ENCODE results near the gene VKORC1. TPM values are rescaled to one million over a fixed set of nuclear protein-coding genes. Genes with fewer than 3 reads are reported as not detected.
A peak's percentile ranks its signal among the peaks of the same experiment; 100 is the strongest.
"Not testable (repeated sequence)": the region's sequence is repeated elsewhere in the genome, so short reads cannot be mapped to it uniquely, and the experiment has no call there.

Gene VKORC1
- total and polyA plus RNA-seq, 2 of the 8 experiments (the other 6 are each of a cell fraction or from before 2014, with no cell fraction given), result 84.1 to 483 TPM

DNA sequence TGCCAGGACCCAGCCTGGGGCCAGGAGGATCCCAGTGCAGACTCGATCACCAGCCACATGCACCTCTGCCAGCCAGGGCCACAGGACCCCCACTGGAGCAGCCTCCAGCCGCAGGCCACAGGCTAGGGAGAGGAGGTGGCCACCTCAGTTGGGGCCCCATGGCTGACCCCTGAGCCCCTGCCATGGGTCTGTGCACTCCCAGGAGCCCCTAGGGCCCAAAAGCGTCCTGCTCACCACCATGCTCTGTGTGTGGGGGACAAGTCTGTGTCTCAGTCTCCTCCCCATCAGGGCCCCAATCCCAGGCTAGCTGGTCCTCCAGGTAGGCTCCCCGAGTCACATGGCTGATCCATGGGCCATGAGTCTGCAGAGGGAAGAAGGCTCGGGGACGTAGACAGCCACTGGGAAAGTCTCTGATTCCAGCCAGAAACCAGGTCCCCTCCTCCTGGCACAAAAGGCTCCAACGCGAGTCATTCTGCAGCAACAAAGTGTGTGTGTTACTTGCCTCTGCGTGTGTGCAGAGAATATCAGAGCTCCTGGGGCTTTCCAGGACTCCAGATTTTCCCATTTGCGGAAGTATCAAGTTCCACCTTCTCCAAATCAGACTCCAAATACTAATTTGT, 47.0 kb upstream of the VKORC1 start (continued):
- TF ChIP-seq MAFK (IDR thresholded peaks at IDR 0.05; ENCODE audit: low read depth, low read length), result no peak
- no peak for TF ChIP-seq JUND (IDR thresholded peaks at IDR 0.05; ENCODE audit: low read length)
- TF ChIP-seq CBX8 (IDR thresholded peaks at IDR 0.05; ENCODE audit: borderline replicate concordance, low read depth, low read length), result no peak
- no peak for TF ChIP-seq GABPA (IDR thresholded peaks at IDR 0.05; ENCODE audit: borderline replicate concordance, insufficient read depth, low read length)
- TF ChIP-seq, protein P1, sequence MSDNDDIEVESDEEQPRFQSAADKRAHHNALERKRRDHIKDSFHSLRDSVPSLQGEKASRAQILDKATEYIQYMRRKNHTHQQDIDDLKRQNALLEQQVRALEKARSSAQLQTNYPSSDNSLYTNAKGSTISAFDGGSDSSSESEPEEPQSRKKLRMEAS (IDR thresholded peaks at IDR 0.05), result no peak
- TF ChIP-seq SP2 (IDR thresholded peaks at IDR 0.05; ENCODE audit: low read length), result no peak
- TF ChIP-seq PHF8 (conservative IDR thresholded peaks at IDR 0.05; ENCODE audit: low read depth, low read length), result no peak

GRCh38 chr16:31141071-31141469, 46.5 kb upstream of the VKORC1 start:
- POLR2A ChIA-PET (ENCODE audit: partially characterized antibody), result interaction anchor here (1.0 to 34.9 kb wide), 5 partner anchors 20 to 57 kb away, joined by 3 to 713 read pairs (median 73); partner anchors contain the start of genes BCKDK, FUS, KAT8 and PRSS8
- peak overlapping the region; percentile 81 for H4K5ac ChIP-seq (ENCODE audit: insufficient read length, low read depth, low read length)

More at GRCh38 chr16:31141071-31141469, 46.5 kb upstream of the VKORC1 start:
- peak overlapping the region; percentile 85; the same call in 1 of the 2 replicates for H2AK5ac ChIP-seq (ENCODE audit: low read depth, low read length)
- not testable (repeated sequence) for H4K20me1 ChIP-seq (replicated peaks in 1 of 2; ENCODE audit: control insufficient read depth in 1 of 2, insufficient read depth in 2 of 2, low read length in 2 of 2); H3K79me1 ChIP-seq (ENCODE audit: low read depth, low read length); H3K79me2 ChIP-seq (ENCODE audit: control insufficient read depth in 1 of 2, insufficient read depth in 2 of 2, low read length in 2 of 2); H3K4me3 ChIP-seq (ENCODE audit: extremely low read depth in 1 of 4, insufficient read depth in 2 of 4, low read depth in 3 of 4, low read length in 4 of 4); DNase-seq (ENCODE audit: low read depth in 1 of 2, low spot score in 2 of 2); H3K36me3 ChIP-seq (ENCODE audit: control insufficient read depth in 2 of 4, insufficient read depth in 4 of 4, low read length in 3 of 4); H3K14ac ChIP-seq (ENCODE audit: insufficient read length); H3K9me3 ChIP-seq (ENCODE audit: insufficient read depth in 2 of 2, low read depth in 1 of 2, low read length in 1 of 2); H2AFZ ChIP-seq (ENCODE audit: low read length); FAIRE-seq; H3K56ac ChIP-seq (replicated peaks; ENCODE audit: insufficient read length, low read depth, low read length); H3K23ac ChIP-seq (ENCODE audit: insufficient read length); H3K27ac ChIP-seq (ENCODE audit: low read depth, low read length); H3K23me2 ChIP-seq (ENCODE audit: low read depth, low read length); H3K4ac ChIP-seq (replicated peaks; ENCODE audit: insufficient read length, low read depth, low read length); H3K9ac ChIP-seq (replicated peaks in 1 of 4; ENCODE audit: extremely low read depth in 1 of 4, low read depth in 3 of 4, low read length in 3 of 4)
- peak overlapping the region; percentile 7; the same call in 1 of the 2 replicates for H4K8ac ChIP-seq (ENCODE audit: extremely low read depth, insufficient read depth, low read length)
- peaks cover 1 to 13% (median 9%) of the 10 kb centered on the region in 4 experiments; a peak in 5 of 7 replicates for H3K27me3 ChIP-seq (replicated peaks in 1 of 4; ENCODE audit: control insufficient read depth in 3 of 4, extremely low read depth in 1 of 4, insufficient read depth in 3 of 4, low read length in 3 of 4)
- peak overlapping the region; percentile 94 for H2BK12ac ChIP-seq (ENCODE audit: low read depth, low read length)
- 89% methylated on average over 9 of the region's 9 CpGs; no CpG with 5 or more reads in 1 of the 2 experiments for WGBS, 2 experiments (ENCODE audit: extremely low coverage in 1 of 2, insufficient coverage in 1 of 2, insufficient read length in 1 of 2, insufficient replicate concordance in 2 of 2, low coverage in 1 of 2, low lambda C conversion rate in 2 of 2, missing lambda C conversion rate in 1 of 2)
- peaks cover 5 to 28% (median 23%) of the 10 kb centered on the region in 4 experiments for H3K4me1 ChIP-seq (replicated peaks in 1 of 4; ENCODE audit: control insufficient read depth in 3 of 4, insufficient read depth in 4 of 4, low read length in 3 of 4)
- peak overlapping the region; percentile 96 for H4K91ac ChIP-seq (replicated peaks; ENCODE audit: insufficient read length, low read length)
- peak overlapping the region; percentile 51 to 53; a peak in 2 of 4 replicates for H3K4me2 ChIP-seq (ENCODE audit: insufficient read depth in 1 of 2, low read depth in 2 of 2, low read length in 2 of 2)
- peak overlapping the region; percentile 99 for H2BK15ac ChIP-seq (ENCODE audit: low read length)
- H2BK20ac ChIP-seq (ENCODE audit: low read length), result peak overlapping the region; percentile 87; the same call in 1 of the 2 replicates
- 0 out of 2 replicates have a peak overlapping the region, but pooled peaks have one; percentile 78 for H3K18ac ChIP-seq (ENCODE audit: extremely low read depth, low read length)
- peak overlapping the region; percentile 47 for H2BK120ac ChIP-seq (replicated peaks; ENCODE audit: low read depth, low read length)
- peak overlapping the region; percentile 58; the same call in 1 of the 2 replicates for H2BK5ac ChIP-seq (ENCODE audit: low read depth, low read length)
- CTCF ChIA-PET (ENCODE audit: partially characterized antibody), result interaction anchor here (1.8 to 8.1 kb wide), 4 partner anchors 17 to 156 kb away, joined by 7 to 56 read pairs (median 12); partner anchors contain the start of genes BCKDK and HSD3B7
